ENCODE data around the gene ERBB4. TPM values are rescaled to one million over a fixed set of nuclear protein-coding genes. Genes with fewer than 3 reads are reported as not detected.

Gene ERBB4
- total RNA-seq, 4 donors from 2014 or later, result 1.6 to 5.7 (median 3.5) TPM

- Histone ChIP-seq H3K9me3 (no peaks in the 10 kb centered on the region), H3K27me3 (no peaks in the 10 kb centered on the region), H3K4me3 (no peak overlapping the region), H3K27ac (no peak overlapping the region), H3K4me1 (no peaks in the 10 kb centered on the region), H3K36me3 (no peaks in the 10 kb centered on the region)
- DNase-seq (no peak), ATAC-seq (no peak)
- intact Hi-C loops (cut with DNase I; ENCODE audit: low total_unique reads) (no loop called here), in situ Hi-C loops (cut with MboI; ENCODE audit: low sequenced_read_pairs in 4 of 4) (no loop called here)
- TF ChIP-seq, protein P1, sequence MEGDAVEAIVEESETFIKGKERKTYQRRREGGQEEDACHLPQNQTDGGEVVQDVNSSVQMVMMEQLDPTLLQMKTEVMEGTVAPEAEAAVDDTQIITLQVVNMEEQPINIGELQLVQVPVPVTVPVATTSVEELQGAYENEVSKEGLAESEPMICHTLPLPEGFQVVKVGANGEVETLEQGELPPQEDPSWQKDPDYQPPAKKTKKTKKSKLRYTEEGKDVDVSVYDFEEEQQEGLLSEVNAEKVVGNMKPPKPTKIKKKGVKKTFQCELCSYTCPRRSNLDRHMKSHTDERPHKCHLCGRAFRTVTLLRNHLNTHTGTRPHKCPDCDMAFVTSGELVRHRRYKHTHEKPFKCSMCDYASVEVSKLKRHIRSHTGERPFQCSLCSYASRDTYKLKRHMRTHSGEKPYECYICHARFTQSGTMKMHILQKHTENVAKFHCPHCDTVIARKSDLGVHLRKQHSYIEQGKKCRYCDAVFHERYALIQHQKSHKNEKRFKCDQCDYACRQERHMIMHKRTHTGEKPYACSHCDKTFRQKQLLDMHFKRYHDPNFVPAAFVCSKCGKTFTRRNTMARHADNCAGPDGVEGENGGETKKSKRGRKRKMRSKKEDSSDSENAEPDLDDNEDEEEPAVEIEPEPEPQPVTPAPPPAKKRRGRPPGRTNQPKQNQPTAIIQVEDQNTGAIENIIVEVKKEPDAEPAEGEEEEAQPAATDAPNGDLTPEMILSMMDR (IDR thresholded peaks at IDR 0.05 in 4 of 5, conservative IDR thresholded peaks at IDR 0.05 in 1 of 5), result no peak
- no peak for TF ChIP-seq POLR2A (IDR thresholded peaks at IDR 0.05)
These were observed 438.9 kb downstream of the ERBB4 start for GRCh38 chr2:212099658-212100057.

GRCh38 chr2:212098966-212099365 is 439.6 kb downstream of the ERBB4 start:
- no peak for TF ChIP-seq POLR2A (IDR thresholded peaks at IDR 0.05)
- TF ChIP-seq, protein P1 (IDR thresholded peaks at IDR 0.05 in 4 of 5, conservative IDR thresholded peaks at IDR 0.05 in 1 of 5), result no peak
- ATAC-seq, result no peak
- no peak for DNase-seq
- Histone ChIP-seq H3K4me1 (no peaks in the 10 kb centered on the region), H3K9me3 (no peaks in the 10 kb centered on the region), H3K27ac (no peak overlapping the region), H3K36me3 (no peaks in the 10 kb centered on the region), H3K4me3 (no peak overlapping the region), H3K27me3 (no peaks in the 10 kb centered on the region)
- in situ Hi-C loops (cut with MboI; ENCODE audit: low sequenced_read_pairs in 4 of 4) (no loop called here), intact Hi-C loops (cut with DNase I; ENCODE audit: low total_unique reads) (no loop called here)

GRCh38 chr2:212097001-212097400 is 441.6 kb downstream of the ERBB4 start:
- H3K9me3 ChIP-seq, result no peaks in the 10 kb centered on the region
- DNase-seq (no peak), ATAC-seq (no peak)
- intact Hi-C loops (cut with DNase I; ENCODE audit: low total_unique reads), result no loop called here
- no peak overlapping the region for H3K27ac ChIP-seq
- H3K4me3 ChIP-seq, result no peak overlapping the region
- in situ Hi-C loops (cut with MboI; ENCODE audit: low sequenced_read_pairs in 4 of 4), result no loop called here
- TF ChIP-seq POLR2A (IDR thresholded peaks at IDR 0.05), result no peak
- TF ChIP-seq, protein P1 (IDR thresholded peaks at IDR 0.05 in 4 of 5, conservative IDR thresholded peaks at IDR 0.05 in 1 of 5), result no peak
- H3K27me3 ChIP-seq, result no peaks in the 10 kb centered on the region
- no peaks in the 10 kb centered on the region for H3K36me3 ChIP-seq
- no peaks in the 10 kb centered on the region for H3K4me1 ChIP-seq

DNA sequence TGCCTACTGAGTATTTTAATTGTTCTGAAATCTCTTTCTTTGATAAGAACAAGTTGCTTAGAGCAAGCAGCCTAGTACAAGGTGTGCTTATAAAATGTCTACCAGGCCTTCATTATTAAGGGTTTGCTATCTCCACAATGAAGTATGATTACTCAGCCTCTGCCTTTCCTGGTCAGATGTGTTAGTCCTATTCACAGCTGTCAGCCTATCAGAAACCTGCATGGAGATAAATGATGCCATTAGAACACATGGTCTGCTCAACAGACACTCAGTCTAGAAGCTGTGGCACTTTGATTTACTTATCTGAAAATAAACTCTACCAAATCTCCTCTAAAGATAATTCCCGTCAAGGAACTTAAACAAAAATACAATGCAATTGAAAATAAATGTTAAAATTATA is 448.7 kb downstream of the ERBB4 start:
- H3K4me1 ChIP-seq, result no peaks in the 10 kb centered on the region
- no peak overlapping the region for H3K4me3 ChIP-seq
- H3K27ac ChIP-seq, result no peak overlapping the region
- H3K36me3 ChIP-seq, result no peaks in the 10 kb centered on the region
- DNase-seq (no peak), ATAC-seq (no peak)
- TF ChIP-seq, protein P1 (IDR thresholded peaks at IDR 0.05 in 4 of 5, conservative IDR thresholded peaks at IDR 0.05 in 1 of 5), result no peak
- TF ChIP-seq POLR2A (IDR thresholded peaks at IDR 0.05), result no peak
- no peaks in the 10 kb centered on the region for H3K27me3 ChIP-seq
- no peaks in the 10 kb centered on the region for H3K9me3 ChIP-seq
- intact Hi-C loops (cut with DNase I; ENCODE audit: low total_unique reads) (no loop called here), in situ Hi-C loops (cut with MboI; ENCODE audit: low sequenced_read_pairs in 4 of 4) (no loop called here)

DNA sequence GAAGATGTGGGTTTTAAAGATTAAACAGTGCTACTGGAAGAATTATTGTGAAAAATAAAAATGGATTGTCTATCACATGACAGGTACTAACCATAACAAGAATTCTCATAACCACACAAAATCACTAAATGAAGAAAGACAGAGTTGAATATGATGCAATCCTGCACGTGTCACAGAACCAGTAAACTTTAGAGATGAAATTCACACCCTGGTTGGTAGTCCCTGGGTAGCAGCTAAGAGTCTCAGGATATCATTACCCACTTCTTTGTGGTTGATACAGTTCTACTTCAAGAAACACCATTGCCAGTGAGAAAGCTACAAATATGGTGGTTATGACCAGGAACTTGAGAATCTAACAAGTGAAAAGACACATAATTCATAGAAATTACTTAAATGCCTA is 450.2 kb downstream of the ERBB4 start:
- H3K27ac ChIP-seq, result no peak overlapping the region
- no peak for TF ChIP-seq POLR2A (IDR thresholded peaks at IDR 0.05)
- no peaks in the 10 kb centered on the region for H3K9me3 ChIP-seq
- no peak for ATAC-seq
- no peaks in the 10 kb centered on the region for H3K27me3 ChIP-seq
- H3K4me3 ChIP-seq, result no peak overlapping the region
- in situ Hi-C loops (cut with MboI; ENCODE audit: low sequenced_read_pairs in 4 of 4), result no loop called here
- intact Hi-C loops (cut with DNase I; ENCODE audit: low total_unique reads), result no loop called here
- DNase-seq, result no peak
- H3K36me3 ChIP-seq, result no peaks in the 10 kb centered on the region
- no peaks in the 10 kb centered on the region for H3K4me1 ChIP-seq

All from gastrocnemius medialis (tissue), 4 donors.